ENCODE data around the gene NFKB2.

Gene NFKB2

DNA sequence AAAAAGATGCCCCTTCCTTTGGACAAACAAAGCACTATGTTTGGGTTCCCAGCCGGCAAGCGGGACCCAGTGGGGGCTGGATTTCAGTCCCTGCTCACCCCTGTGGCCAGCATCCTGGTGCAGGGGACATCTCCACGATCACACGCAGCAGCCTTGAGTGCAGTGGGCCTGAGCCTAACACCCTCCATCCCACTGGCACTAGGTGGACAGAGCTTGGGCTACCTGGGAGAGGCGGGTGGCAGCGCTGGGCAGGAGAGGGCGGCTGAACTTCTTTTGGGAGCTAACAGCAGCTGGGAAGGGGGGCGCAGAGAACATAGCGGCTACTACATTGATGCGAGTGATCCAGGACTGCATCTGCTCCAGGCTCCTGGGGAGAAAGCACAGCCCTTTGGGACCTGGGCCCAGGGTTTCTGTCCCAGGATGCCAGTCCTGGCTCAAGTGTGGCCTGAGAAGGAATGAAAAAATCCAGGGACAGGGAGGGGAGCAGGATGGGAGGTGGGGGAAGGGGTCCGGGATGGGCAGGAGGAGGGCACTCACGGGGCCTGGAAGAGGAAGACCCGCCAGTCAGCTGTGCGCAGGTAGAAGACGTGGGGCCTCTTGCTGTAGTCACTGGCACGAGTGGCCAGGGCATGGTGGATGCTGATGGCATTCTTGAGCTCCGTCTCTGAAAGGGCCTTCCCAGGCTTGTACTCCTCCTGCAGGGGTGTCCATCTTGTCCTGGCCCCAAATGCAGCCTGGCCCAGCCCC is 9.0 kb downstream of the NFKB2 start:
- peaks cover 23% of the 10 kb centered on the region for H3K36me3 ChIP-seq
- H3K27me3 ChIP-seq, result no peaks in the 10 kb centered on the region
- no peak for DNase-seq
- no peaks in the 10 kb centered on the region for H3K9me3 ChIP-seq
- TF ChIP-seq, protein P1, sequence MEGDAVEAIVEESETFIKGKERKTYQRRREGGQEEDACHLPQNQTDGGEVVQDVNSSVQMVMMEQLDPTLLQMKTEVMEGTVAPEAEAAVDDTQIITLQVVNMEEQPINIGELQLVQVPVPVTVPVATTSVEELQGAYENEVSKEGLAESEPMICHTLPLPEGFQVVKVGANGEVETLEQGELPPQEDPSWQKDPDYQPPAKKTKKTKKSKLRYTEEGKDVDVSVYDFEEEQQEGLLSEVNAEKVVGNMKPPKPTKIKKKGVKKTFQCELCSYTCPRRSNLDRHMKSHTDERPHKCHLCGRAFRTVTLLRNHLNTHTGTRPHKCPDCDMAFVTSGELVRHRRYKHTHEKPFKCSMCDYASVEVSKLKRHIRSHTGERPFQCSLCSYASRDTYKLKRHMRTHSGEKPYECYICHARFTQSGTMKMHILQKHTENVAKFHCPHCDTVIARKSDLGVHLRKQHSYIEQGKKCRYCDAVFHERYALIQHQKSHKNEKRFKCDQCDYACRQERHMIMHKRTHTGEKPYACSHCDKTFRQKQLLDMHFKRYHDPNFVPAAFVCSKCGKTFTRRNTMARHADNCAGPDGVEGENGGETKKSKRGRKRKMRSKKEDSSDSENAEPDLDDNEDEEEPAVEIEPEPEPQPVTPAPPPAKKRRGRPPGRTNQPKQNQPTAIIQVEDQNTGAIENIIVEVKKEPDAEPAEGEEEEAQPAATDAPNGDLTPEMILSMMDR (IDR thresholded peaks at IDR 0.05; ENCODE audit: low read depth, low read length), result no peak
- peaks cover 3% of the 10 kb centered on the region; the same call in 1 of the 2 replicates for H3K4me1 ChIP-seq
- H3K4me3 ChIP-seq (ENCODE audit: low read depth, low read length), result no peak overlapping the region

DNA sequence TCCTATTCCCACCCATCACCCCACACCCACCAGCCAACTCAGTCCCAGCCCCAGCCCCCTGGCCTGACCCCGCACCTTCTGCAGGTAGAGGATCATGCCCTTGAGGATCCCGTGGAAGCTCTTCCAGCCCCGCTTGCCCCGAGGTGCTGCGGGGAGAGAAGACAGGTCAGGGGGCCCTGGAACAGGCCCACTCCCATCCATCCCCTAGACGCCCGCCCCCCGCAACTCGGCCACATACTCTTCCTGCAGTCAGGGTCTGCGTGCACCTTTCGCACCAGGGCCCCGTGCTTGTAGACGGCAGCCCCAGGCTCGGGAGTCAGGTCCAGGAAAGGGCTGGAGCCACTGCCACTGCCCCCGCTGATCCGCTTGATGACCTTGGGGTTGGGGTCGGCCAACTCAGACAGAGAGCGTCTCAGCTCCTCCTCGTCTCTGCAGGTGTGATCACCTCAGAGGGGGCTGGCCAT is 9.6 kb downstream of the NFKB2 start:
- no peak overlapping the region for H3K4me3 ChIP-seq (ENCODE audit: low read depth, low read length)

DNA sequence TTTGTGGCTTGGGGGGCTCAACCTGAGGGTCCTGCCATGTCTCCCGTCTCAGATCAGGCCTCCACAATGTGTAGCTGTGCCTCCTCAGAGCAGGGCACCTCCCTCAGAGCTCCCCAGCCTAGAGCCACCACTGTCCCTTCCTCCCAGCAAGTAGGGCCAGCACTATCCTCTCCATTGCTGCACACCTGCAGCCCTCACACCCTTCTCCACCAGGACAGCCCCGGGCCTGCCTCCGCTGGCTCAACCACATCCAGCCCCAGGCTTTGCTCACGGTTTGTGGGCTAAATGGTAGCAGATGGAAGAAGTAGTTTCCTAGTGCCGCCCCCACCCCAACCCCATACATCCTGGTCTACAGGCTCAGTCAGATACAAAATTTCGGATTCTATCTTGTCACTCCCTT is 10.1 kb downstream of the NFKB2 start:
- DNase-seq, result no peak
- Histone ChIP-seq H3K27me3 (no peaks in the 10 kb centered on the region), H3K4me1 (peaks cover 4% of the 10 kb centered on the region)

More for the DNA sequence above, 9.6 kb downstream of the NFKB2 start:
- TF ChIP-seq, protein P1 (IDR thresholded peaks at IDR 0.05; ENCODE audit: low read depth, low read length), result no peak
- H3K36me3 ChIP-seq, result peaks cover 20% of the 10 kb centered on the region
- H3K4me1 ChIP-seq, result peaks cover 3% of the 10 kb centered on the region; the same call in 1 of the 2 replicates
- H3K27me3 ChIP-seq, result no peaks in the 10 kb centered on the region
- no peaks in the 10 kb centered on the region for H3K9me3 ChIP-seq
- DNase-seq, result no peak

DNA sequence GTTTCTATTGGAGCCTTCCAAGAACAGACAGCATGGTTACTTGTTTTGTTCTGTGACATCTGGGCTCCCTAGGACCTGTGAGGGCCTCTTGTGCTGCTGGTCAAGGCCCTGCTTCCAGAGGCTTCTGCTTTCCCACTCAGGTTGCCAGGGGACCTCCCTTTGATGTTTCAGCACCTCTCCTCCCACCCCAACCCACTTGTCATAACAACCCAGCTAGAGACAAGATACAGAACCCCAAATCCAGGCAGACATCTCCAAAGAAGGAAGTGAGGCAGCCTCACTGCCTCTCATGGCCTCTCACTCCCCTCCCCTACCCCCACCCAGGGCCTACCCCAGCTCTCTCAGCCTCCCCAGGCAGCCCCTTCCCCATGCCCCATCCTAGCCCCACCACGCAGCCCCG is 11.3 kb downstream of the NFKB2 start:
- H3K4me3 ChIP-seq (ENCODE audit: low read depth, low read length), result no peak overlapping the region
- peaks cover 13% of the 10 kb centered on the region for H3K4me1 ChIP-seq
- H3K36me3 ChIP-seq, result peaks cover 13% of the 10 kb centered on the region
- TF ChIP-seq, protein P1 (IDR thresholded peaks at IDR 0.05; ENCODE audit: low read depth, low read length), result no peak
- no peaks in the 10 kb centered on the region for H3K9me3 ChIP-seq
- H3K27me3 ChIP-seq, result no peaks in the 10 kb centered on the region
- DNase-seq, result no peak

More for the DNA sequence above, 10.1 kb downstream of the NFKB2 start:
- TF ChIP-seq, protein P1 (IDR thresholded peaks at IDR 0.05; ENCODE audit: low read depth, low read length), result no peak
- H3K36me3 ChIP-seq, result peaks cover 19% of the 10 kb centered on the region
- H3K4me3 ChIP-seq (ENCODE audit: low read depth, low read length), result no peak overlapping the region
- H3K9me3 ChIP-seq, result no peaks in the 10 kb centered on the region

DNA sequence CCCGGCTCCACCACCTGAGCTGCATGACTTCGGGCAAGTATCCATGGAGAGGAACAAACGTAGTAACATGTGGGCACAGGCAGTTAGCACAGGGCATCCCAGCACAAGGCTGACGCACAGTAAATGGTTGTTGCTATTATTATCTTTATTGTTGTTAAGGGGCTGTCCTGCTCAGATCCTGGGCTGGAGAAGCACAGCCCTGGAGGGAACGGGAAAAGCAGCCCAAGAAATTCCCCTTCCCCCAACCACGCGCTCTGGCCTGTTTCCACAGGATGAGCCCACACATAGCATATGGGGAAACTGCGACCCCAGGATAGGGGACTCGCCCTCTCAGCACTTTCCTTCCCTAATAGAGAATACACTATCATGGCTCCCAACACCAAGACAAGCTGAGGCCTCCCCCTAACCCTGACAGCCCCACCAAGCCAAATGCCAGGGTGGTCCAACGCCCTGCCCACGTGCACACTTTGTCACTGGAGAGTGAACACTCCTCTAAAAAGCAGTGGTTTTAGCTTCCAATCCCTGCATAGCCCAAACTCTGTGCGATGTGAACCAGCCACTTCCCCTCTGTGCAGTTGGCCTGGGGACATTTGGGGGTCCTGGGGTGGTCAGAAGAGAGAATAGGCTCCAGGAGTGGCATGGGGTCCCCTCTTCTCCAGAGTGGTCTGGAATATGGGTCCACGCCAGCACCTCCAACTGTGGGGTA is 12.1 kb downstream of the NFKB2 start:
- Histone ChIP-seq H3K9me3 (no peaks in the 10 kb centered on the region), H3K4me1 (peaks cover 13% of the 10 kb centered on the region), H3K27me3 (no peaks in the 10 kb centered on the region), H3K36me3 (peaks cover 13% of the 10 kb centered on the region), H3K4me3 (ENCODE audit: low read depth, low read length) (no peak overlapping the region)
- TF ChIP-seq, protein P1 (IDR thresholded peaks at IDR 0.05; ENCODE audit: low read depth, low read length), result no peak
- DNase-seq, result no peak
